LNCAP (cell line): ENCODE measurements around the gene PCBP4.

Experiments
- TF ChIP-seq, protein P1 (sequence below): fragments of 450-650 bp; IDR thresholded peaks from 2 replicates; pipeline ENCODE4 v1.5.1; 2017; ENCODE audit warnings: mild to moderate bottlenecking

Gene PCBP4

GRCh38 chr3:51974277-51974962 lies 7.2 kb upstream of the PCBP4 start:
- TF ChIP-seq, protein P1, sequence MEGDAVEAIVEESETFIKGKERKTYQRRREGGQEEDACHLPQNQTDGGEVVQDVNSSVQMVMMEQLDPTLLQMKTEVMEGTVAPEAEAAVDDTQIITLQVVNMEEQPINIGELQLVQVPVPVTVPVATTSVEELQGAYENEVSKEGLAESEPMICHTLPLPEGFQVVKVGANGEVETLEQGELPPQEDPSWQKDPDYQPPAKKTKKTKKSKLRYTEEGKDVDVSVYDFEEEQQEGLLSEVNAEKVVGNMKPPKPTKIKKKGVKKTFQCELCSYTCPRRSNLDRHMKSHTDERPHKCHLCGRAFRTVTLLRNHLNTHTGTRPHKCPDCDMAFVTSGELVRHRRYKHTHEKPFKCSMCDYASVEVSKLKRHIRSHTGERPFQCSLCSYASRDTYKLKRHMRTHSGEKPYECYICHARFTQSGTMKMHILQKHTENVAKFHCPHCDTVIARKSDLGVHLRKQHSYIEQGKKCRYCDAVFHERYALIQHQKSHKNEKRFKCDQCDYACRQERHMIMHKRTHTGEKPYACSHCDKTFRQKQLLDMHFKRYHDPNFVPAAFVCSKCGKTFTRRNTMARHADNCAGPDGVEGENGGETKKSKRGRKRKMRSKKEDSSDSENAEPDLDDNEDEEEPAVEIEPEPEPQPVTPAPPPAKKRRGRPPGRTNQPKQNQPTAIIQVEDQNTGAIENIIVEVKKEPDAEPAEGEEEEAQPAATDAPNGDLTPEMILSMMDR, result peak; percentile 26; the same call in 1 of the 2 replicates

GRCh38 chr3:51971350-51971749 lies 4.1 kb upstream of the PCBP4 start:
- TF ChIP-seq, protein P1, result no peak

DNA sequence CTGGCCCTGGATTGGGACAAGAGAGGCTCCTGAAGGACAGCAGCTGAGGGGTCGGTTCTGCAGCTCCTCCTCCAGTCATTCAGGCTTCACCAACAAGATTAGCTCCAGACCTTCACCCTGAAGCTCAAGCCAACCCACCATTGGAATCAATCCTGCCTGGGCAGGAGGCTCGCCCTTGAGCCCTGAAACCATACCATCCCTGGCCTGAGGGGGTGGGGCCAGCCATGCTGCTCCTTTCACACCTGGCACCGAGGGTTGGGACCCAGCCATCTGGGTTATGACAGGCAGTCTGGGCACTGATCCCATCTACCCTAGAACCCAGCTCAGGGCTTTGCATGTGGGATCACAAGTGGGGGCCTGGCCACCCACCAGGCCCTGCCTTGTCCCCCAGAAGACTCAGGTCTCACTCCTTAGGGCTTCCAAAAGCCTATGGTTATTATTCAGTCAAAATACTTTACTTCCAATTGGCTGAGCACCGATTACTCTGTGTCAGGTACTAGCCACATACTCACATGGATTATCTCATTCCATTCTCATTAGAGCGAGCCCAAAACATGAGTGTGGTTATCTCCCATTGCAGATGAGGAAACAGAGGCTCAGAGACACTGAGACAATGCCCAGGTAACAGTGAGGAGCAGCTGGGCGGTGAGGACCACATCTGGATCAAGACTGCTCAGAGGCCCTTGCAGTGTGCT lies 3.5 kb upstream of the PCBP4 start:
- TF ChIP-seq, protein P1, result no peak

GRCh38 chr3:51969841-51970240 lies 2.6 kb upstream of the PCBP4 start:
- TF ChIP-seq, protein P1, result no peak

DNA sequence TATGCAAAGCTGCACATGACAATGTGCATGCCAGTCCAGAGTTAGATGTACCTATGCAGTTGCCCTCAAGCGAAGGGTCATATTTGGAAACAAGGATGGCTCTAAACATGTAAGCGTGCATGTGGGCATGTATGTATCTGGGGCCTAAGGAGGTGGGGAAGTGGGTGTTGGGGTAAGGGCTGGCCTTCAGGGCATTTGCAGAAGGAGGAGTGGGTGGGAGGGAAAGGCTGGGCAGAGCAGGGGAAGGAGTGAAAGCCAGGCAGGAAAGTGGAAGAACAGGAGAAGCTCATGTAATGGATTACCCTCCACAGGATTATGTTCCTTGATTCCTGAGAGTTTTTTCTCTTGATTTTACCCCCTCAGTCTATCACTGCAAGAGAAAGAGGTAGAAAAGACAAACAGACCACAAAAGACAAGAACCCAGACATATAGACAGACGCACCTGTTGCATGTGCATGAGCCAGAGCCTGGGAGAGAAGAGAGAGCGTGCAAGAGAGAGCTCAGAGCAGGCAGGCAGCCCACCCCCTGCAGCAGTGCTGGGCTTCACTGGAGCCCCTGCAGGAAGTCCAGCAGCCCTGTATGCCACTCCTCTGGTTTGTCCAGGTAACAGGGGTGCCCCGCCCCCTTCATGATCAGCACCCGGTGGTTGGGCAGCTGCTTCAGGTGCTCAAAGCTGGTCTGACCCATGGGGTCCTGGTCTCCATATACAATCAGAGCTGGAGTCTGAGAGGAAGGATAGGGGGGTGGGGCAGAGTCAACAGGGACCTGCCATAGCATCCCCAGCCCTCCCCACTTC lies 1.8 kb upstream of the PCBP4 start:
- TF ChIP-seq, protein P1, result no peak

- TF ChIP-seq, protein P1, result no peak
Measured at GRCh38 chr3:51968170-51968775, 1.0 kb upstream of the PCBP4 start.

DNA sequence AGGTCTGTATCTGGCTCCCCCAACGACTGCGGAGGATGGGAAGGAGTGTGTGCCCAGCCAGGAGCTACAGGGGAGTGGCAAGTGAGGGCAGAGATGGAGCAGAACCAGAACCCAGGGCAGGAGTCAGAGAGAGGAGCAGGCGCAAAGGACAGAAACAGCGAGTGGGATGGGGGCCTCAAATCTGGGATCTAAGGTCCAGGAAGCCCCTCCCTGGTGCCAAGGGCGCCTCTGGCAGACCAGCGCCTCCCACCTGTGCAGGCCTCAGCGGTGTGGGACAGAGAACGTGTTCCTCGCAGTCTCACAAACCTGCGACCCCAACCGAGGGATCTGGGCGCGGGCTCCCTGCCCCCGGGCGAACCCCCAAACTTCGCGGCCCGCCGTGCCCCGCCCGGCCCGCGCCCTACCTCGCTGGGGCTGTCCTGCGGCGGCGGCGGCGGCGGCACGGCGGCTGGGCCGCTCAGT lies 301 bp downstream of the PCBP4 start:
- TF ChIP-seq, protein P1, result no peak
